H1 (cell line): ENCODE results near the gene UGT1A7.

Experiments used
- CTCF ChIP-seq, 3 experiments: IDR thresholded peaks; 1 replicate in 2 of 3; 2 replicates in 1 of 3; pipeline versions ENCODE4 v1.5.1 to v1.6.1; 2011; ENCODE audit warnings: low read length in 3 of 3, mild to moderate bottlenecking in 3 of 3, inconsistent platforms in 2 of 3, low read depth in 1 of 3, moderate library complexity in 1 of 3; ENCODE audit not compliant: insufficient read depth in 1 of 3; ENCODE audit errors: control extremely low read depth in 1 of 3
- HDAC6 ChIP-seq: IDR thresholded peaks from one replicate; pipeline ENCODE4 v1.7.1; 2012; ENCODE audit warnings: low read depth, mild to moderate bottlenecking, inconsistent platforms, low read length, moderate library complexity
- JUN ChIP-seq: IDR thresholded peaks from 2 replicates; pipeline ENCODE4 v1.6.1; 2011; ENCODE audit warnings: low read depth, mild to moderate bottlenecking, improper control_type of control experiment, low read length
- JUND ChIP-seq: IDR thresholded peaks from 2 replicates; pipeline ENCODE4 v1.6.1; 2011; ENCODE audit warnings: mild to moderate bottlenecking, improper control_type of control experiment, low read length
- KDM1A ChIP-seq: fragments of 200-600, 300-600 bp; sonication (generic); IDR thresholded peaks from 2 replicates; pipeline ENCODE4 v1.7.1; 2016; ENCODE audit warnings: mild to moderate bottlenecking, low read length, borderline replicate concordance
- POLR2A ChIP-seq, 2 experiments: IDR thresholded peaks; 1 replicate in 1 of 2; 2 replicates in 1 of 2; pipeline ENCODE4 v1.6.1; 2011; ENCODE audit warnings: low read depth in 2 of 2, low read length in 2 of 2, mild to moderate bottlenecking in 2 of 2; ENCODE audit errors: control extremely low read depth in 1 of 2
- RFX5 ChIP-seq: IDR thresholded peaks from 2 replicates; pipeline ENCODE4 v1.6.1; 2011; ENCODE audit warnings: low read depth, low read length, improper control_type of control experiment, borderline replicate concordance
- SAP30 ChIP-seq: fragments of 300-600 bp; sonication (generic); IDR thresholded peaks from 2 replicates; pipeline ENCODE4 v1.7.1; 2012; ENCODE audit warnings: low read length, moderate library complexity, mild to moderate bottlenecking, inconsistent platforms; ENCODE audit not compliant: insufficient read depth, insufficient replicate concordance
- SIN3A ChIP-seq, 2 experiments: IDR thresholded peaks in 1 of 2; conservative IDR thresholded peaks in 1 of 2; 2 replicates each; pipeline ENCODE4 v1.6.1; 2011 to 2012; ENCODE audit warnings: low read length in 2 of 2, improper control_type of control experiment in 1 of 2, low read depth in 1 of 2, mild to moderate bottlenecking in 1 of 2
- SP1 ChIP-seq: IDR thresholded peaks from 2 replicates; pipeline ENCODE4 v1.6.1; 2011; ENCODE audit warnings: low read depth, low read length
- SP4 ChIP-seq: IDR thresholded peaks from 2 replicates; pipeline ENCODE4 v1.6.1; 2012; ENCODE audit warnings: low read length, inconsistent platforms
- SUZ12 ChIP-seq: fragments of 200-600 bp; sonication (generic); IDR thresholded peaks from 2 replicates; pipeline ENCODE4 v1.6.1; 2012; ENCODE audit warnings: mild to moderate bottlenecking, inconsistent platforms, low read length, moderate library complexity, mixed read lengths
- TAF1 ChIP-seq: IDR thresholded peaks from 2 replicates; pipeline ENCODE4 v1.6.1; 2011; ENCODE audit warnings: mild to moderate bottlenecking, low read depth, low read length
- ZNF274 ChIP-seq: IDR thresholded peaks from 2 replicates; pipeline ENCODE4 v1.7.0; 2012; ENCODE audit warnings: low read length, borderline replicate concordance; ENCODE audit errors: extremely low read depth

GRCh38 chr2:233819884-233820773, 138.4 kb downstream of the UGT1A7 start:
- TF ChIP-seq ZNF274 (no peak), CTCF (IDR thresholded peaks at IDR 0.05; ENCODE audit: control extremely low read depth in 1 of 3, insufficient read depth in 1 of 3, low read depth in 1 of 3, low read length in 3 of 3) (no peak), SIN3A (conservative IDR thresholded peaks at IDR 0.05 in 1 of 2, IDR thresholded peaks at IDR 0.05 in 1 of 2; ENCODE audit: low read depth in 1 of 2, low read length in 2 of 2) (no peak), JUN (no peak), RFX5 (no peak), TAF1 (no peak), SAP30 (no peak), POLR2A (IDR thresholded peaks at IDR 0.05; ENCODE audit: control extremely low read depth in 1 of 2, low read depth in 2 of 2, low read length in 2 of 2) (no peak), HDAC6 (no peak), SP4 (no peak), SUZ12 (no peak), SP1 (no peak), JUND (no peak), KDM1A (no peak)
